Choroid plexus epithelial cell (primary cell): ENCODE data around the gene CHAMP1.

Experiments used
- DNase-seq: peaks from one replicate; pipeline ENCODE4 v3.0.0-alpha.2; 2010; ENCODE audit warnings: low read depth
- H3K4me3 ChIP-seq: 2 replicates; pipeline ENCODE4 v1.5.1; 2011; ENCODE audit warnings: low read depth, mild to moderate bottlenecking, control low read depth, low read length, moderate library complexity
- TF ChIP-seq, protein P1 (sequence below): conservative IDR thresholded peaks from 2 replicates; pipeline ENCODE4 v1.5.1; 2011; ENCODE audit warnings: low read depth, mild to moderate bottlenecking, control low read depth, inconsistent platforms, low read length, moderate library complexity

CHAMP1 gene

DNA sequence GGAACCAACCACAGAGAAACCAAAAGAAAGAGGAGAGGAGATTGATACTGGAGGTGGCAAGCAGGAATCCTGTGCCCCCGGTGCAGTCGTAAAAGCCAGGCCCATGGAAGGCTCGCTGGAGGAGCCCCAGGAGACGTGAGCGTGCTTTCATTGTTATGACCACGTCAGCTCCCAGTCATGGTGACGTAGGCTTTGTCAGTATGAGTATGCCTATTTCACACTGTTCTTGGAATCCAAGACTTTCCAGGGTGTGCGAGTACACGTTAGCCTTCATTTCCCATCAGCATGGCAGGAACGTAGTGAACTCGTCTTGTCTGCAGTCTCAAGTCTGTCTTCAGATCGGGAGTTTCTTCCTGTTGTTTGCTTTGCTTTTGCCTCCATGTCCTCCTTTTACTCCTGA, 15.4 kb upstream of the CHAMP1 start:
- TF ChIP-seq, protein P1, sequence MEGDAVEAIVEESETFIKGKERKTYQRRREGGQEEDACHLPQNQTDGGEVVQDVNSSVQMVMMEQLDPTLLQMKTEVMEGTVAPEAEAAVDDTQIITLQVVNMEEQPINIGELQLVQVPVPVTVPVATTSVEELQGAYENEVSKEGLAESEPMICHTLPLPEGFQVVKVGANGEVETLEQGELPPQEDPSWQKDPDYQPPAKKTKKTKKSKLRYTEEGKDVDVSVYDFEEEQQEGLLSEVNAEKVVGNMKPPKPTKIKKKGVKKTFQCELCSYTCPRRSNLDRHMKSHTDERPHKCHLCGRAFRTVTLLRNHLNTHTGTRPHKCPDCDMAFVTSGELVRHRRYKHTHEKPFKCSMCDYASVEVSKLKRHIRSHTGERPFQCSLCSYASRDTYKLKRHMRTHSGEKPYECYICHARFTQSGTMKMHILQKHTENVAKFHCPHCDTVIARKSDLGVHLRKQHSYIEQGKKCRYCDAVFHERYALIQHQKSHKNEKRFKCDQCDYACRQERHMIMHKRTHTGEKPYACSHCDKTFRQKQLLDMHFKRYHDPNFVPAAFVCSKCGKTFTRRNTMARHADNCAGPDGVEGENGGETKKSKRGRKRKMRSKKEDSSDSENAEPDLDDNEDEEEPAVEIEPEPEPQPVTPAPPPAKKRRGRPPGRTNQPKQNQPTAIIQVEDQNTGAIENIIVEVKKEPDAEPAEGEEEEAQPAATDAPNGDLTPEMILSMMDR = no peak
- no peak for DNase-seq
- no peak overlapping the region for H3K4me3 ChIP-seq

DNA sequence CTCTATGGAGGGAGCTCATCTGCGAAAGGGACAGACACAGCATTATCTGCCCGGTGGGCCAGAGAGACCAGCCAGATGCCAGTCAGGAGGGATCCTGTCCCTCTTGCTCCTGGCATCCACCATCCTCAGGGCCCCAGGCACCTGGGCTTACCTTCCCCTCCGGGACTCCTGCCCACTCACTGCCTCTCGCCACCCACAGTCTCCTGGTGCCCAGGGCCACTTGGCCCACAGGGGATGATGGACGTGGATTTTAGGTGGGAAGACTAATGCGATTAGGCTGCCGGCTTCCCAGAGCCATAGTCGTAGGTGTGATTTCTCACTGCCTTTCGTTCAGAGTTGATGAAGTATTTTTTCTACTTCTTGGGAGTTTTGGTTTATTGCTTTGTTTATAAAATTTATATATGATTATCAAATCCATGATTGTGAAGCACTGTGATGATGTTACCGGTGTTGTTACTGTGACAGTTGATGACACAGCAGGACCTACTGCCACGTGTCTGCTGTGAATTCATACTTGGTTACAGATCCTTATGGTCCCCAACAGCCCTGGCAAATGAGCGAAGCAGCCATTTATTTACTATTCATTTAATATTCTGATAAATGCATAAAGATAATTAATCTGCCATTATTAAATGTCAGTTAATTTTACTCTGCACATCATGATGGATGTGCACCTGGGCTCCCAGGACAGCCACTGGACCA, 14.5 kb upstream of the CHAMP1 start:
- TF ChIP-seq, protein P1 = no peak
- no peak for DNase-seq
- H3K4me3 ChIP-seq = no peak overlapping the region

DNA sequence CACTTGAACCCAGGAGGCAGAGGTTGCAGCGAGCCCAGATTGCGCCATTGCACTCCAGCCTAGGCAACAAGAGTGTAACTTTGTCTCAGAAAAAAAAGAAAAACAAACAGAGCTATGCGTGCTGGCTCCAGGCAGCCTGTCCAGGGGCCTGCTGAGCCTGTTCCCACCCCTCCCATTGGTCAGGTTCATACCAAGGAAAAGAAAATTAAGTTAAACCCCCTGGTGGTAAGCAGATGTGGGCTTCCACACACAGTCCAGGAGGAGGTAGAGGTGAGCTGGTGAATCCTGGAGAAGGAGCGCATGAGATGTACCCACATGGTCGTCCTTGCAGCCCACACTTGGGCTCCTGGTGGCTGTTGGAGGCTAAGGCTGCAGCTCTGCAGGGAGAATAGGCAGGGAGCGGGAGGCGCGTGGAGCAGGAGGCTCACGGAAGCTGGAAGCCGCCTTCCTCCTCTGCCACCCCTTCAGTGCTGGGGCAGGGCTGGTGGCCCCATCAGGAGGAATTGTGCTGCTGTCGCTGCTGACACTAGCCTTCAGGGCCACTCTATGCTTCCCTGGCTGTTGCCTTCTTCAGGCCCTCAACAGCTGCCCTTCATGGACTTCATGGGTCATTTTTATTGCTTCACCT, 10.5 kb upstream of the CHAMP1 start:
- DNase-seq = no peak
- H3K4me3 ChIP-seq = no peak overlapping the region
- TF ChIP-seq, protein P1 = no peak

DNA sequence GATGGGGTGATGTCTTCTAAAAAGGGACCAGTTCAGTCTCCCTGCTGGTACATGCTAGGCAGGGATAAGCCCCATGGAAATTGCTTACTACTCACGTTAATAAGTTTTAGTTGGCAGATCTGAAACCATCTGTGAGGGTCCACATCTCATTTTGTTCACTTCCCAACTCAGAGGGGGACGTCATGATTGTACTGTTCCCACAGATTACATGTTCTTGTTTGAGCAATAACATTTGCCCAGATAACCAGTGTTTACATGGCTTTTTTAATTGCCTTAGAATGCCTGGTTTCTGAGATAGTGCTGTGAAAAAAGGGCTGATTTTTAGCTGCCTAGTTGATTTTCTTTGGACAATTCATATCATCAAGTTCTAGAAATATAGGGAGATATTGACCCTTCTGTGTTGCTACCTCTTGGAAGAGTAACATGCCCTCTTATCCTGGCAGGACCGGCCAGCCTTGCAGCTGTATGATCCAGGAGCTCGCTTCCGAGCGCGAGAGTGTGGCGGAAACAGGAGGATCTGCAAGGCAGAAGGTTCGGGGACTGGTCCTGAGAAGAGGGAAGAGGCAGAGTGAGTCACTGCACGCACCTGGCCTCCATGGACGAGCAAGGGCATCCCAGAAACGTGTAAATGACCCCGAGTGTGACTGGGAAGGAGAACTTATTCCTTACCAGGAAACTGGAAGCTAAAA, 9.8 kb upstream of the CHAMP1 start:
- no peak for DNase-seq
- no peak overlapping the region for H3K4me3 ChIP-seq
- TF ChIP-seq, protein P1 = no peak

DNA sequence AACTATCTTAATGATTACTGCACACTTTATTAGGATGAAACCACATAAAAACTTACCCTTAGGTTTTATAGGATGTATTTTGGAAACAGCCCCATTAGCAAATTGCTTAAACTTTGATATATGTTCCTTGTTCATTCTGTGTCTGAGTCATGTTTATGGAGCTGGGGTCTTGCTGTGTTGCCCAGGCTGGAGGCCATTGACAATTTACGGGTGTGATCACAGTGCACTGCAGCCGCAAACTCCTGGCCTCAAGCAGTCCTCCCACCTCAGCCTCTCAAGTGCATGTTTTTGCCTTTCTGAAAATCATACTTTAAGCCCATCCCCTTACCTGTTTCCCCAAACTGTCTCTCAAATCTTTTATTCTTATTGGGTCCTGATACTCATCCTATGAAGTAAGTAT, 5.2 kb upstream of the CHAMP1 start:
- H3K4me3 ChIP-seq = no peak overlapping the region
- TF ChIP-seq, protein P1 = no peak
- no peak for DNase-seq

DNA sequence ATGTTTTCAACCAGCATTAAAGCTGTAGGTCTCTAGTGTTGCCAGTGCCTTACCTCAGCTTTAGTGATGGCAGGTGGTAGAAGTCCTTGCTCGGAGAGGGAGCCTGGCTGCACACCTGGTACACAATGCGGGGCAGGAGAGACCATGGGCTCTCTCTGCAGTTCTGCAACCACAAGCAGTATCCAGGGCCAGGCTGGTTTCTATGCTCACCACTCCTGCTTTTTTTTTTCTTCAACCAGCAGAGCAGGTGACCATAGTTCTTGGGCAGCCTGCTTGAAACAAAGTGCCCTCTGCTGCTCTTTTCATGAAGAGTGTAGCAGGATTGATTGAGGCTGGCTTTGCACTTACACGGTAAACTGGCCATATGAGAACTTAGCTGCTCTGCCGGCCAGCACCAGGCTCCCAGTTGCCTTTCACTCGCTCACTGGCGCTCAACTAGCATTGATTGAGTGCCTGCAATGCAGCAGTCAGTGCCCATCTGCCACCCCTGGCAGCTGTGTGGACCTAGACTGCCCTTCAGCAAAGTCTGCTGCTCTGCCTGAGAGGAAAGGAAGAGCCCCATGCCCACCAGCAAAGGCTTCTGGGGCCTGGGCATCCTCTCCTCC, 4.4 kb upstream of the CHAMP1 start:
- DNase-seq = no peak
- TF ChIP-seq, protein P1 = no peak
- no peak overlapping the region for H3K4me3 ChIP-seq
